Uterus (tissue), 4 donors: Measurements from ENCODE around the gene CXCR5. TPM values are rescaled to one million over a fixed set of nuclear protein-coding genes. Genes with fewer than 3 reads are reported as not detected.

Experiments
- DNase-seq, 2 donors: peaks; one replicate each; pipeline ENCODE4 v3.0.0-alpha.2; 2019 to 2020
- H3K27ac ChIP-seq, 2 donors: fragments of 200-600 bp; sonication (generic); 1 replicate in 1 of 2; 2 replicates in 1 of 2; pipeline ENCODE4 v1.5.1; 2016 to 2018
- H3K27me3 ChIP-seq, 2 donors: fragments of 200-600 bp; sonication (generic); one replicate each; pipeline ENCODE4 v1.5.1; 2018 to 2019; ENCODE audit warnings: control low read depth in 1 of 2
- H3K36me3 ChIP-seq, 2 donors: fragments of 200-600 bp; sonication (generic); one replicate each; pipeline ENCODE4 v1.5.1; 2019; ENCODE audit warnings: control low read depth in 1 of 2
- H3K4me1 ChIP-seq, 2 donors: fragments of 200-600 bp; sonication (generic); one replicate each; pipeline ENCODE4 v1.5.1; 2018 to 2019; ENCODE audit warnings: control low read depth in 1 of 2
- H3K4me3 ChIP-seq, 2 donors: fragments of 200-600 bp; sonication (generic); 1 replicate in 1 of 2; 2 replicates in 1 of 2; pipeline ENCODE4 v1.5.1; 2018 to 2019; ENCODE audit warnings: mild to moderate bottlenecking in 1 of 2
- H3K9me3 ChIP-seq, 2 donors: fragments of 200-600 bp; sonication (generic); one replicate each; pipeline ENCODE4 v1.5.1; 2019; ENCODE audit warnings: control low read depth in 1 of 2
- POLR2A ChIP-seq, 2 donors: fragments of 450-650 bp; IDR thresholded peaks; one replicate each; pipeline ENCODE4 v1.6.1; 2016; ENCODE audit warnings: antibody characterized with exemption in 2 of 2, mild to moderate bottlenecking in 1 of 2, moderate library complexity in 1 of 2
- intact Hi-C: fragments of 100-400 bp; cut with DNase I; formaldehyde crosslinking; loops from one replicate; pipeline ENCODE4 v1.15.1; 2023; ENCODE audit warnings: low total_unique reads
- total RNA-seq, 4 donors: library from RNA; depleted of rRNA in 3 of 4; stranded (reverse); fragments of >200 nt in 3 of 4; gene quantifications; one replicate each; pipeline versions ENCODE4 v1.1.0 to v1.2.4, GENCODE V29; 2014 to 2023
- TF ChIP-seq, protein P1 (sequence below), 4 experiments: fragments of 200-600 bp in 2 of 4; fragments of 450-650 bp in 2 of 4; sonication (generic) in 2 of 4; IDR thresholded peaks; one replicate each; pipeline ENCODE4 v1.5.1; 2016 to 2019; ENCODE audit warnings: antibody characterized with exemption in 4 of 4, mild to moderate bottlenecking in 2 of 4, moderate library complexity in 1 of 4
- donor health status: DM: yes; HTN: yes; CAD: no.

The CXCR5 gene
- total RNA-seq, 4 donors from 2014 or later = 0.14 TPM; not detected in 3

DNA sequence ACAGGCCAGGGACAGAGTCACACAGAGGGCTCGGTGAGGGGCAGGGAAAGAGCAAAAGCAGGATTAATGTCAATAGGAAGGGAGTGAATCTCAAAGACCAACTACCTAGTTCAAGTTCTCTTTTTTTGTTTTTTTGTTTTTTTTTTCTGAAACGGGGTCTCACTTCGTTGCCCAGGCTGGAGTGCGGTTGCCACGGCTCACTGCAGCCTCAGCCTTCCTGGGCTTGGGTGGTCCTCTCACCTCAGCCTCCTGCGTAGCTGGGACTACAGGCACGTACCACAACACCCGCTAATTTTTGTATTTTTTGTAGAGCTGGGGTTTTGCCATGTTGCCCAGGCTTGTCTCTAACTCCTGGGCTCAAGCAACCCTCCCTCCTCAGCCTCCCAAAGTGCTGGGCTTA lies 51.7 kb downstream of the CXCR5 start:
- intact Hi-C loops = no loop called here
- Histone ChIP-seq H3K4me3 (no peak overlapping the region), H3K27ac (no peak overlapping the region), H3K27me3 (no peaks in the 10 kb centered on the region), H3K9me3 (no peaks in the 10 kb centered on the region), H3K36me3 (no peaks in the 10 kb centered on the region), H3K4me1 (peaks cover 0 to 6% of the 10 kb centered on the region in 2 donors)
- no peak for DNase-seq
- no peak for TF ChIP-seq POLR2A (IDR thresholded peaks at IDR 0.05)
- TF ChIP-seq, protein P1, sequence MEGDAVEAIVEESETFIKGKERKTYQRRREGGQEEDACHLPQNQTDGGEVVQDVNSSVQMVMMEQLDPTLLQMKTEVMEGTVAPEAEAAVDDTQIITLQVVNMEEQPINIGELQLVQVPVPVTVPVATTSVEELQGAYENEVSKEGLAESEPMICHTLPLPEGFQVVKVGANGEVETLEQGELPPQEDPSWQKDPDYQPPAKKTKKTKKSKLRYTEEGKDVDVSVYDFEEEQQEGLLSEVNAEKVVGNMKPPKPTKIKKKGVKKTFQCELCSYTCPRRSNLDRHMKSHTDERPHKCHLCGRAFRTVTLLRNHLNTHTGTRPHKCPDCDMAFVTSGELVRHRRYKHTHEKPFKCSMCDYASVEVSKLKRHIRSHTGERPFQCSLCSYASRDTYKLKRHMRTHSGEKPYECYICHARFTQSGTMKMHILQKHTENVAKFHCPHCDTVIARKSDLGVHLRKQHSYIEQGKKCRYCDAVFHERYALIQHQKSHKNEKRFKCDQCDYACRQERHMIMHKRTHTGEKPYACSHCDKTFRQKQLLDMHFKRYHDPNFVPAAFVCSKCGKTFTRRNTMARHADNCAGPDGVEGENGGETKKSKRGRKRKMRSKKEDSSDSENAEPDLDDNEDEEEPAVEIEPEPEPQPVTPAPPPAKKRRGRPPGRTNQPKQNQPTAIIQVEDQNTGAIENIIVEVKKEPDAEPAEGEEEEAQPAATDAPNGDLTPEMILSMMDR (IDR thresholded peaks at IDR 0.05) = no peak

DNA sequence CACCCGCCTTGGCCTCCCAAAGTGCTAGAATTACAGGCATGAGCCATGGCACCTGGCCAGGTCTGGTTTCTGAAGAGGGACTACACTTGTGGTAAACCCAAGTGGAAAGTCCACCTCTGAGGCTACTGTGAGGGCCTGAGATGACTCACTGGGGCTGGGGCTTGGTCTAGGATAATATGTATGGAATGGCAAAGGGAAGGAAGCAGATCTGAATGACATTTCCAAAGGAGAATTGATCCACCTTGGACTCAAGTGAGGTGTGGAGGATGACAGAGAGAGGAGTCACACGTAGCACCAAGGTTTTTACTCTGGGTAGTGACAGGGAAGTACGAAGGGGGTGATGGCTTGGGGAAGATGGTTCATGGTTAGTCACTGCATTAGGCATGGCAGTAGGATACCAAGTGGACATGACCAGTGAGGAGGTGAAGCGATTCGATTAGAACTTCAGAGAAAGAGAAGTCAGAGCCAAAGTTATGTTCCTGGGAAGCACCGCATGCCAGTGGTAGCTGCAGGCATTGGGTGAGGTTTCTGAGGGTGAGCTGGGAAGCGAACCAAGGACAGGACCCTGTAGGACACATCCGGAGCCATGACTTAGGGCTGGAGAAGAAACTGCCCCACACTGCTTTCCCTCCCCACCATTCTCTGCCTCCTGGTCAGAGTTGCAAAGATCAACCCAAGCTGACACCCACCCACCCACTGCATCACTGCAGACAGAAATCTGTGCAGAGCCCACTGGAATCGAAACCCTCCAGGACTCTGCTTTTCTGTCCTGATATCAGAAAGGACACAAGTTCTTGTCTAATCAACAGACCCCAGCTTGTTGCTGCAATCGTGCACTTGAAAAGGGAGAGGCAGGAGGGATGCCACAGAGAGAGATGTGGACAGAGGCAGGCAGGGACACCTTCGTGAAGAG lies 55.1 kb downstream of the CXCR5 start:
- H3K9me3 ChIP-seq = no peaks in the 10 kb centered on the region
- no peak for TF ChIP-seq POLR2A (IDR thresholded peaks at IDR 0.05)
- TF ChIP-seq, protein P1 (IDR thresholded peaks at IDR 0.05) = no peak
- no peaks in the 10 kb centered on the region for H3K4me1 ChIP-seq
- H3K4me3 ChIP-seq = no peak overlapping the region
- intact Hi-C loops = no loop called here
- no peaks in the 10 kb centered on the region for H3K27me3 ChIP-seq
- no peak overlapping the region for H3K27ac ChIP-seq
- no peaks in the 10 kb centered on the region for H3K36me3 ChIP-seq
- DNase-seq = no peak

DNA sequence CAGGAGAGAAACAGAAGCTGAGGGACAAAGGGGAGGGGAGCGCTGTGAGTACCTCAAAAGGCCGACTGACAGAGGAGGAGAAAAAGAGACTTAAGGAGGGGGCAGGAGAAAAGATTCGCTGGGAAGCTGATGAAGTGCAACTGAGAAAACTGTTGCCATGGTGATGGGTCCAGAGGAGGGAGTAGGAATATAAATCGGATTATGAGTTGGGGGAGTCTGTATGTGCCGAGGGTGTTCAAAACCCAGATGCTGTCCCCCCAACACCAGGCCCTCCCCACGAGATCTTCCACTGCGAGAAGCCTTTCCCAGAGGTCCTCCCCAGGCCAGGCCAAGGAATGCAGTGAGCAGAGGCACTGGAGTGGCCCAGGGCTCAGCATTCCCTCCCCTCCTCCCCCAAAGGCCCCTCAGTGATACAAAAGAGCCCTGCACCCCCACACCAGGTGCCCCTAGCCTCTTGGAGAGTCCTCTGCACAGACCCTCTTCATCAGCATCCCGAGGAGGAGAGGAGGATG lies 55.8 kb downstream of the CXCR5 start:
- TF ChIP-seq, protein P1 (IDR thresholded peaks at IDR 0.05) = no peak
- TF ChIP-seq POLR2A (IDR thresholded peaks at IDR 0.05) = no peak

DNA sequence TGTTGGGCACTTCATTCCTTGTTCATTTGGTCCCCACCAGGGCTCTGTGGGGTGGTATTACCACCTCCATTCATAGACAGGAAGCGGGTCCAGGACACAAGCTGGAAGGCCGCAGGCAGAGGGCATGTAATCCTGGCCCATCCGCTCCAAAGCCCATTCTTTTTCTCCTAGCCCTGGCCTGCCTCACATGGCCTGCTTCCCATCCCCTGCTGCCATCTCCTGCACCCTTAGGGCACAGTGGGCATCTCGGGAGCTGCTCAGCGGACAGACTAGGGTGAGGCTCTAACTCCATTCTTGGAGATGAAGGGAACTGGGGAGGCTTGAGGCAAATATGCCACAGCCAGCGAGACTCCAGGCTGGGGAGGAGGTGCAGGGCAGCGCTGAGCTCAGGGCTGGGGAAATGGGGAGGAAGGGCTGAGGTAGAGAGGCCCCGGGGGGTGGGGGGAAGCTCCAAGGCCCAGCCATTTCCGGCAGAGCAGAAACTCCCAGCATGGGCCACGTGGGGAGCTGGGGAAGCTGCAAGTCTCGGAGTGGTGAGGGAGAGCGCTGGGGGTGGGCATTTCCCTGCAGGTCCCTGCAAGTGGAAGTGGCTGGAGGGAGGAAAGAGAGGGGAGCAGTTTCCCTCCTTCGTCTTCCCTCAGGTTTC lies 56.4 kb downstream of the CXCR5 start:
- TF ChIP-seq, protein P1 (IDR thresholded peaks at IDR 0.05) = no peak
- no peak for TF ChIP-seq POLR2A (IDR thresholded peaks at IDR 0.05)
- no peaks in the 10 kb centered on the region for H3K36me3 ChIP-seq
- H3K4me3 ChIP-seq = no peak overlapping the region
- no peak for DNase-seq
- no peaks in the 10 kb centered on the region for H3K4me1 ChIP-seq
- intact Hi-C loops = no loop called here
- H3K27ac ChIP-seq = no peak overlapping the region
- H3K27me3 ChIP-seq = no peaks in the 10 kb centered on the region
- no peaks in the 10 kb centered on the region for H3K9me3 ChIP-seq

More for the DNA sequence above, 55.8 kb downstream of the CXCR5 start:
- no peak for DNase-seq
- H3K27me3 ChIP-seq = no peaks in the 10 kb centered on the region
- H3K36me3 ChIP-seq = no peaks in the 10 kb centered on the region
- no peak overlapping the region for H3K4me3 ChIP-seq
- no peaks in the 10 kb centered on the region for H3K4me1 ChIP-seq
- intact Hi-C loops = no loop called here
- no peak overlapping the region for H3K27ac ChIP-seq
- H3K9me3 ChIP-seq = no peaks in the 10 kb centered on the region

DNA sequence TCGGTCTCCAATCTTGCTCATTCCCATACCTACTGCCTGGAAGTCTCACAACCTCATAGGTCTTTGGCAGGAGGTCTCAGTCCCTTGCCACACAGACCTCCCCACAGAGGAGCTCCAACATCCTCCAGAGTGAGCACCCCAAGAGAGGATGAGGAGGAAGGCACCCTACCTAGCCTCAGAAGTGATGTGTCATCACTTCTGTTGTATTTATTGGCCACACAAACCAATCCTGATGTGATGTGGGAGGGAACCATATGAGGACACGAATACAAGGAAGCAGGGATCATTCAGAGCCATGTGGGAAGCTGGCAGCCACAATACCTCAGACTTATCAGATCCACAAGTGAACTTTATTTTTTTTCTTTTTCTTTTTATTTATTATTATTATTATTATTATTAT lies 63.4 kb downstream of the CXCR5 start:
- H3K27ac ChIP-seq = no peak overlapping the region
- no peaks in the 10 kb centered on the region for H3K36me3 ChIP-seq
- no peak for DNase-seq
- H3K4me1 ChIP-seq = no peaks in the 10 kb centered on the region
- H3K9me3 ChIP-seq = no peaks in the 10 kb centered on the region
- no peaks in the 10 kb centered on the region for H3K27me3 ChIP-seq
- H3K4me3 ChIP-seq = no peak overlapping the region
- TF ChIP-seq POLR2A (IDR thresholded peaks at IDR 0.05) = no peak
- TF ChIP-seq, protein P1 (IDR thresholded peaks at IDR 0.05) = no peak
- intact Hi-C loops = no loop called here
